Measurements from ENCODE around the gene SLC36A3. TPM values are rescaled to one million over a fixed set of nuclear protein-coding genes. Genes with fewer than 3 reads are reported as not detected.

SLC36A3 gene
- under 1 TPM in 1 of 6 donors, not detected in 5; 0.26 TPM for polyA plus RNA-seq (ENCODE audit: low read depth in 6 of 6)

DNA sequence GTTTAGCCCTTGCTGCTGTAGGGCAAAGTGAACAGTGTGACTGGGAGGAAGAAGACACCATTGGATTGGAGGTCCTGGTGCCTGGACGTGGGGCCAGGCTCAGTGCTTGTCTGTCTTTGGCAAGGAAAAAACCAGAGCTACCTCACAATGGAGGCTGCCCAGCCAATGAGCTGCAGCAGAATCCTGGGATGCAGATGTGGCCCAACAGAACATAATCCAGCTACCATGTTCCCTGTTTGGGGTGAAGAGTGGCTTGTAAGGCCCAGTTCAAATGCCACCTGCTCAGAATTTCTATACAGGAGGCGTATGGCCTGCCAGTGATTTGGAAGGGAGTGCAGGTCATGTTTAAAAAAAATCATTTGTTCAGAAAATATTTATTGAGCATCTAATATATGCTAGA lies at the start of gene SLC36A3:
Gene SLC36A3 (minus strand): TSS at position 101 of the 400 bp plus-strand sequence. CDS start 412 bp downstream, outside the sequence.
- no peak for DNase-seq
- Mint-ChIP-seq H3K27ac (peak within 1 kb of the TSS in 1 of 6 donors; percentile 17), H3K4me3 (peak within 1 kb of the TSS in 1 of 8 donors; percentile 18), H3K27me3 (peaks cover 6 to 37% (median 24%) of the 10 kb centered on the region in 3 donors), H3K36me3 (no peaks in the 10 kb centered on the region), H3K9me3 (no peaks in the 10 kb centered on the region), H3K4me1 (no peaks in the 10 kb centered on the region)
- no peak for ATAC-seq (ENCODE audit: low read depth in 2 of 2)

GRCh38 chr5:151351671-151352070 lies 48.1 kb upstream of the SLC36A3 start:
- Mint-ChIP-seq H3K27ac (no peak overlapping the region), H3K27me3 (peaks cover 43 to 68% (median 56%) of the 10 kb centered on the region in 3 donors), H3K36me3 (no peaks in the 10 kb centered on the region), H3K9me3 (no peaks in the 10 kb centered on the region), H3K4me3 (no peak overlapping the region), H3K4me1 (no peaks in the 10 kb centered on the region)
- ATAC-seq (ENCODE audit: low read depth in 2 of 2) (no peak), DNase-seq (no peak)

GRCh38 chr5:151348789-151349188 lies 45.2 kb upstream of the SLC36A3 start:
- Mint-ChIP-seq H3K27ac (no peak overlapping the region), H3K4me3 (no peak overlapping the region), H3K36me3 (no peaks in the 10 kb centered on the region)

DNA sequence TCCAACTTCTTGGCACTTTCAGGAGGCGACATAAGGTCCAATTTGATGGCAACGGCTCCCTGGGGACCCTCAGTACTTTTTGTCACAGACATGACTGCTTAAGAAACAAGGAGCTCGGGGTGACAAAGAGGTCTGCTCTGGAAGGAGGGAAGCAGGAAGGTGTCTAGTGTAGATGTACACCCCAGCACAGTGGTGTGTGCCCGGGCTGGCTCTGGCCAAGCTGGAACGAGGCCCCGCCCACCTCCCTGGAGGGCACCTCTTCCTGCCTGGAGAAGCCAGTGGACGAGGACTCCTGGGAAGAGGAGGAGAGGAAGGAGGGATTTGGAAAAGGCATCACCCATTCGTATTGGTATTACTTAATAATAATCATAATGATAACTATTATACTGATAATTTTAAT lies 43.8 kb upstream of the SLC36A3 start, which contains the start of gene SLC36A2:
Gene SLC36A2 (minus strand): TSS at position 191 of the 400 bp plus-strand sequence. CDS start 99 bp downstream, at position 92.
- Mint-ChIP-seq H3K27me3 (peaks cover 46 to 79% (median 71%) of the 10 kb centered on the region in 3 donors), H3K9me3 (no peaks in the 10 kb centered on the region), H3K4me3 (no peak within 1 kb of the TSS), H3K27ac (peak within 1 kb of the TSS in 1 of 6 donors; percentile 78), H3K4me1 (no peaks in the 10 kb centered on the region), H3K36me3 (no peaks in the 10 kb centered on the region)
- ATAC-seq (ENCODE audit: low read depth in 2 of 2) (no peak), DNase-seq (no peak)

More at GRCh38 chr5:151348789-151349188, 45.2 kb upstream of the SLC36A3 start:
- ATAC-seq (ENCODE audit: low read depth in 2 of 2), result no peak
- no peaks in the 10 kb centered on the region for H3K4me1 Mint-ChIP-seq
- H3K9me3 Mint-ChIP-seq, result no peaks in the 10 kb centered on the region
- DNase-seq, result no peak
- peaks cover 49 to 73% (median 68%) of the 10 kb centered on the region in 3 donors for H3K27me3 Mint-ChIP-seq

- no peak overlapping the region for H3K4me3 Mint-ChIP-seq
- H3K27me3 Mint-ChIP-seq, result peaks cover 49 to 82% (median 72%) of the 10 kb centered on the region in 3 donors
- no peak for ATAC-seq (ENCODE audit: low read depth in 2 of 2)
- H3K27ac Mint-ChIP-seq, result no peak overlapping the region
- no peaks in the 10 kb centered on the region for H3K4me1 Mint-ChIP-seq
- no peak for DNase-seq
- no peaks in the 10 kb centered on the region for H3K9me3 Mint-ChIP-seq
- H3K36me3 Mint-ChIP-seq, result no peaks in the 10 kb centered on the region
Measured at GRCh38 chr5:151345808-151346478, 42.4 kb upstream of the SLC36A3 start.

GRCh38 chr5:151345187-151345807 lies 41.7 kb upstream of the SLC36A3 start:
- no peak for DNase-seq
- ATAC-seq (ENCODE audit: low read depth in 2 of 2), result no peak
- Mint-ChIP-seq H3K36me3 (no peaks in the 10 kb centered on the region), H3K4me3 (no peak overlapping the region), H3K27ac (no peak overlapping the region), H3K27me3 (peaks cover 56 to 82% (median 74%) of the 10 kb centered on the region in 3 donors), H3K4me1 (no peaks in the 10 kb centered on the region), H3K9me3 (no peaks in the 10 kb centered on the region)

DNA sequence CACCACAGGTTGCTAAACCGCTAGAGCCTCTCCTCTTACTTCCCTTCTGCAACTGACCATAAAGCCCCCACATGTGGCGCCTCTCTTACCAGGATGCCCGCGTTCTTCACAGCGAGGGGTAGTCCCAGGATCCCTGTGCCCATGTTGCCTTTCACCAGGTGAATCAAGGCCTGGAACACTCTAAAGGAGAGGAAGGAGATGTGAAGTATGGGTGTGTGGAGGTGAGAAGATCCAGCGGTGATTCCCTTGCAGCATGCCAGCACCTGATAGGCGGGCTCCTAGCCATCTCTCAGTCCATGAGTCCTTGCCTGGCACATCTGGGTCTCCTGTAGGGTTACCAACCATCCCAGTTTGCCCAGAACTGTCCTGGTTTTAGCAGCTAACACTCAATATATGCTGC lies 40.5 kb upstream of the SLC36A3 start:
- ATAC-seq (ENCODE audit: low read depth in 2 of 2) (no peak), DNase-seq (no peak)
- Mint-ChIP-seq H3K36me3 (no peaks in the 10 kb centered on the region), H3K27ac (no peak overlapping the region), H3K4me1 (no peaks in the 10 kb centered on the region), H3K9me3 (no peaks in the 10 kb centered on the region), H3K4me3 (no peak overlapping the region), H3K27me3 (peaks cover 57 to 80% (median 71%) of the 10 kb centered on the region in 3 donors)

DNA sequence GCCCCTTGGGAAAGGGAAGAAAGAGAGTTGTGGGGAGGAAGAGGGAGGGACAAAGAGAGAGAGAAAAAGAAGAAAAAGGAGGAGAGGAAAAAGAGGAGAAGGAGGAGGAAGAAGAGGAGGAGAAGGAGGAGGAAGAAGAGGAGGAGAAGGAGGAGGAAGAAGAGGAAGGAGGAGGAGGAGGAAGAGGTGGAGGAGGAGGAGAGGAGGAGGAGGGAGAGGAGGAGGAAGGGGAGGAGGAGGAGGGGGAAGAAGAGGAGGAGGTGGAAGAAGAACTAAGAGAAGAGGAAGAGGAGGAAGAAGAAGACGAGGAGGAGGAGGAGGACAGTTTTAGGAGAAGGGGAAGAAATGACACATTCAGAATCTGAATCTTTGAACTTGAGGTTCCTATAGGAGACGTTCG lies 36.4 kb upstream of the SLC36A3 start:
- Mint-ChIP-seq H3K4me1 (no peaks in the 10 kb centered on the region), H3K27ac (peak overlapping the region in 1 of 6 donors; percentile 1), H3K4me3 (no peak overlapping the region), H3K27me3 (peaks cover 53 to 65% (median 58%) of the 10 kb centered on the region in 3 donors), H3K9me3 (no peaks in the 10 kb centered on the region), H3K36me3 (no peaks in the 10 kb centered on the region)
- ATAC-seq (ENCODE audit: low read depth in 2 of 2), result no peak
- no peak for DNase-seq

DNA sequence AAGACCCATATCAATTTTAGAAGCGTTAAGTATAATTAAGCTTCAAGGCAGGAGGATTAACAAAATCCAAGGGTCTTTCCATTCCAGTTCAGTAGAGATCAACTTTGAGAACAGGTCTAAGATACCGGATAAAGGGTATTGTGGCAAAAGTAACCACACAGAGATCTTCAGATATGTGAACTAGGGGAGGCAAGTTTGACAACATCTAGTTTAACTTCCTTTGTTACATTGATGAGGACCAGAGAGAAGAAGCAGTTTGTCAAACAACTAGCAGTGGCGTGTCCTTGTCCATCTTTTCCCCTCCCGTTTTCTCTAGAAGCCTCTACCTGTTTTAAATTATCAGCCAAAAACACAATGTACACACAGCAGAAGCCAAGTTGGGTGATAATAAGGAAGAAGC lies 35.2 kb upstream of the SLC36A3 start:
- H3K27me3 Mint-ChIP-seq, result peaks cover 47 to 59% (median 52%) of the 10 kb centered on the region in 3 donors
- H3K36me3 Mint-ChIP-seq, result no peaks in the 10 kb centered on the region
- no peaks in the 10 kb centered on the region for H3K9me3 Mint-ChIP-seq
- no peak overlapping the region for H3K27ac Mint-ChIP-seq
- ATAC-seq (ENCODE audit: low read depth in 2 of 2), result no peak
- no peak overlapping the region for H3K4me3 Mint-ChIP-seq
- DNase-seq, result no peak
- H3K4me1 Mint-ChIP-seq, result no peaks in the 10 kb centered on the region

- DNase-seq (no peak), ATAC-seq (ENCODE audit: low read depth in 2 of 2) (no peak)
- no peaks in the 10 kb centered on the region for H3K36me3 Mint-ChIP-seq
- H3K27me3 Mint-ChIP-seq, result peaks cover 9 to 18% (median 11%) of the 10 kb centered on the region in 3 donors
- H3K9me3 Mint-ChIP-seq, result no peaks in the 10 kb centered on the region
- no peaks in the 10 kb centered on the region for H3K4me1 Mint-ChIP-seq
- no peak overlapping the region for H3K4me3 Mint-ChIP-seq
- H3K27ac Mint-ChIP-seq, result no peak overlapping the region
Measured at GRCh38 chr5:151332857-151333256, 29.3 kb upstream of the SLC36A3 start.

- Mint-ChIP-seq H3K4me1 (no peaks in the 10 kb centered on the region), H3K4me3 (no peak overlapping the region)
Measured at GRCh38 chr5:151328734-151329133, 25.2 kb upstream of the SLC36A3 start.

DNA sequence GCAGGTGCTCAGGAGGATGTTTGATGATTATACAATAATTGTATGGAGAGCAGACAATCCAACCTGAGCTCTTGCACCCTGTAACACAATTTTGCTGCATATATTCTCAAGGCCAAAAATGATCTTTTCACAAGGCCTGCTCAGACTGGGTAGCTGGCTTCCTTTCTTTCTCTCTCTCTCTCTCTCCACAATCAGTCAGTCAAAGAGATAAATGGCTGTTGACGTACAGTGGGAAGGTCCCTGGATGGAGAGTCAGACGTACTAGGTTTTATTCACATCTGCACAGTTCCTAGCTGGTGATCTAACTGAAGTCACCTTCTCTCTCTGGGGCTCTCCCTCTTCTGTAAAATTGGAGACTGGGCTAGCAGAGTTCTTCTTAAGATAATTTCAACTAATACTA lies 24.0 kb upstream of the SLC36A3 start:
- no peaks in the 10 kb centered on the region for H3K36me3 Mint-ChIP-seq
- H3K27me3 Mint-ChIP-seq, result peaks cover 0 to 8% (median 4%) of the 10 kb centered on the region in 3 donors
- ATAC-seq (ENCODE audit: low read depth in 2 of 2), result no peak
- H3K4me3 Mint-ChIP-seq, result peak overlapping the region in 1 of 8 donors; percentile 44
- no peak overlapping the region for H3K27ac Mint-ChIP-seq
- H3K9me3 Mint-ChIP-seq, result no peaks in the 10 kb centered on the region
- no peaks in the 10 kb centered on the region for H3K4me1 Mint-ChIP-seq
- DNase-seq, result no peak

More at GRCh38 chr5:151328734-151329133, 25.2 kb upstream of the SLC36A3 start:
- DNase-seq (no peak), ATAC-seq (ENCODE audit: low read depth in 2 of 2) (no peak)
- H3K27me3 Mint-ChIP-seq, result peaks cover 0 to 8% (median 6%) of the 10 kb centered on the region in 3 donors
- H3K27ac Mint-ChIP-seq, result no peak overlapping the region
- H3K9me3 Mint-ChIP-seq, result no peaks in the 10 kb centered on the region
- H3K36me3 Mint-ChIP-seq, result no peaks in the 10 kb centered on the region

DNA sequence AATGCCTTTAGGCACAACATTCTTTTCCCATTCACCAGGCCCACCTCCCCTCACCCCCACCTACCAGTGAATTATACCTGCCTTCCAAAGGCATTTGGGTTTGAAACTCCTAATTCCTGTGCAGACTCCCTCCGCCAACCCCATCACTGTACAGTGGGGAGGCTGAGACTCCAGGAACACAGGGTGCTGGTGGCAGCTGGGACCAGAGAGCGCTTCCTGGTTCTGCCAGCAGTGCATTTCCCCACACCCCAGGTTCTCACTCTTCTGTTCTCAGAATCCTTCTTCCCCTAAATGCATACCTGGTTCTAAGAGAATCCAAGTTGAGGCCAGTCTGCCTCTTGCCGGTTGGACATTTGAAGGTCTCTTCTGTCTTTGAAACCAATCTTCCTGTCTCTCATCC lies 22.7 kb upstream of the SLC36A3 start:
- no peak overlapping the region for H3K27ac Mint-ChIP-seq
- H3K4me3 Mint-ChIP-seq, result no peak overlapping the region
- H3K4me1 Mint-ChIP-seq, result no peaks in the 10 kb centered on the region
- no peaks in the 10 kb centered on the region for H3K36me3 Mint-ChIP-seq
- DNase-seq (no peak), ATAC-seq (ENCODE audit: low read depth in 2 of 2) (no peak)
- peaks cover 0 to 8% (median 4%) of the 10 kb centered on the region in 3 donors for H3K27me3 Mint-ChIP-seq
- no peaks in the 10 kb centered on the region for H3K9me3 Mint-ChIP-seq

- Mint-ChIP-seq H3K27me3 (peaks cover 0 to 8% (median 4%) of the 10 kb centered on the region in 3 donors), H3K9me3 (no peaks in the 10 kb centered on the region), H3K4me1 (peaks cover 7 to 14% (median 11%) of the 10 kb centered on the region in 3 donors), H3K36me3 (no peaks in the 10 kb centered on the region), H3K4me3 (no peak overlapping the region), H3K27ac (no peak overlapping the region)
- ATAC-seq (ENCODE audit: low read depth in 2 of 2), result no peak
- DNase-seq, result no peak
Measured at GRCh38 chr5:151320481-151320880, 16.9 kb upstream of the SLC36A3 start.

All from naive B cell (primary cell).